Measurements from ENCODE around the gene NTPCR. TPM values are rescaled to one million over a fixed set of nuclear protein-coding genes. Genes with fewer than 3 reads are reported as not detected.

NTPCR gene
- total RNA-seq, 1 experiment from 2014 or later = 34.2 TPM

- peaks cover 5 to 8% of the 10 kb centered on the region in 2 experiments; a peak in 1 of 4 replicates for H3K4me1 ChIP-seq (ENCODE audit: control insufficient read depth in 1 of 2, insufficient read depth in 2 of 2, low read length in 2 of 2)
- H3K36me3 ChIP-seq (ENCODE audit: control insufficient read depth in 1 of 2, insufficient read depth in 2 of 2, low read length in 2 of 2) = peaks cover 0 to 6% of the 10 kb centered on the region in 2 experiments; a peak in 2 of 4 replicates
- peaks cover 4 to 5% of the 10 kb centered on the region in 2 experiments; a peak in 2 of 4 replicates for H3K9me3 ChIP-seq (ENCODE audit: control insufficient read depth in 1 of 2, insufficient read depth in 1 of 2, low read depth in 1 of 2, low read length in 2 of 2)
- H2AFZ ChIP-seq (ENCODE audit: low read depth, low read length, poor library complexity, severe bottlenecking) = no peak overlapping the region
- no TSS peak for BruUV-seq (replicated peaks)
- H3K4me2 ChIP-seq (ENCODE audit: low read length) = no peak overlapping the region
- TF ChIP-seq CEBPB (IDR thresholded peaks at IDR 0.05; ENCODE audit: low read depth) (no peak), SP1 (IDR thresholded peaks at IDR 0.05; ENCODE audit: low read depth) (no peak), ZFX (IDR thresholded peaks at IDR 0.05) (no peak), EGR1 (IDR thresholded peaks at IDR 0.05; ENCODE audit: low read depth) (no peak), SRF (IDR thresholded peaks at IDR 0.05; ENCODE audit: low read depth) (no peak), ATF3 (IDR thresholded peaks at IDR 0.05) (no peak), CTCF (IDR thresholded peaks at IDR 0.05 in 2 of 3, conservative IDR thresholded peaks at IDR 0.05 in 1 of 3; ENCODE audit: borderline replicate concordance in 1 of 3, insufficient read depth in 1 of 3, low read depth in 2 of 3, low read length in 2 of 3) (no peak), POLR2A (IDR thresholded peaks at IDR 0.05; ENCODE audit: borderline replicate concordance, extremely low read depth, insufficient read depth, insufficient read length) (no peak), ZNF274 (IDR thresholded peaks at IDR 0.05; ENCODE audit: low read depth, low read length) (no peak), EZH2 (IDR thresholded peaks at IDR 0.05) (no peak)
- TF ChIP-seq, protein P1, sequence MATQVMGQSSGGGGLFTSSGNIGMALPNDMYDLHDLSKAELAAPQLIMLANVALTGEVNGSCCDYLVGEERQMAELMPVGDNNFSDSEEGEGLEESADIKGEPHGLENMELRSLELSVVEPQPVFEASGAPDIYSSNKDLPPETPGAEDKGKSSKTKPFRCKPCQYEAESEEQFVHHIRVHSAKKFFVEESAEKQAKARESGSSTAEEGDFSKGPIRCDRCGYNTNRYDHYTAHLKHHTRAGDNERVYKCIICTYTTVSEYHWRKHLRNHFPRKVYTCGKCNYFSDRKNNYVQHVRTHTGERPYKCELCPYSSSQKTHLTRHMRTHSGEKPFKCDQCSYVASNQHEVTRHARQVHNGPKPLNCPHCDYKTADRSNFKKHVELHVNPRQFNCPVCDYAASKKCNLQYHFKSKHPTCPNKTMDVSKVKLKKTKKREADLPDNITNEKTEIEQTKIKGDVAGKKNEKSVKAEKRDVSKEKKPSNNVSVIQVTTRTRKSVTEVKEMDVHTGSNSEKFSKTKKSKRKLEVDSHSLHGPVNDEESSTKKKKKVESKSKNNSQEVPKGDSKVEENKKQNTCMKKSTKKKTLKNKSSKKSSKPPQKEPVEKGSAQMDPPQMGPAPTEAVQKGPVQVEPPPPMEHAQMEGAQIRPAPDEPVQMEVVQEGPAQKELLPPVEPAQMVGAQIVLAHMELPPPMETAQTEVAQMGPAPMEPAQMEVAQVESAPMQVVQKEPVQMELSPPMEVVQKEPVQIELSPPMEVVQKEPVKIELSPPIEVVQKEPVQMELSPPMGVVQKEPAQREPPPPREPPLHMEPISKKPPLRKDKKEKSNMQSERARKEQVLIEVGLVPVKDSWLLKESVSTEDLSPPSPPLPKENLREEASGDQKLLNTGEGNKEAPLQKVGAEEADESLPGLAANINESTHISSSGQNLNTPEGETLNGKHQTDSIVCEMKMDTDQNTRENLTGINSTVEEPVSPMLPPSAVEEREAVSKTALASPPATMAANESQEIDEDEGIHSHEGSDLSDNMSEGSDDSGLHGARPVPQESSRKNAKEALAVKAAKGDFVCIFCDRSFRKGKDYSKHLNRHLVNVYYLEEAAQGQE (IDR thresholded peaks at IDR 0.05; ENCODE audit: low read depth) = no peak
- TF ChIP-seq, protein P2, sequence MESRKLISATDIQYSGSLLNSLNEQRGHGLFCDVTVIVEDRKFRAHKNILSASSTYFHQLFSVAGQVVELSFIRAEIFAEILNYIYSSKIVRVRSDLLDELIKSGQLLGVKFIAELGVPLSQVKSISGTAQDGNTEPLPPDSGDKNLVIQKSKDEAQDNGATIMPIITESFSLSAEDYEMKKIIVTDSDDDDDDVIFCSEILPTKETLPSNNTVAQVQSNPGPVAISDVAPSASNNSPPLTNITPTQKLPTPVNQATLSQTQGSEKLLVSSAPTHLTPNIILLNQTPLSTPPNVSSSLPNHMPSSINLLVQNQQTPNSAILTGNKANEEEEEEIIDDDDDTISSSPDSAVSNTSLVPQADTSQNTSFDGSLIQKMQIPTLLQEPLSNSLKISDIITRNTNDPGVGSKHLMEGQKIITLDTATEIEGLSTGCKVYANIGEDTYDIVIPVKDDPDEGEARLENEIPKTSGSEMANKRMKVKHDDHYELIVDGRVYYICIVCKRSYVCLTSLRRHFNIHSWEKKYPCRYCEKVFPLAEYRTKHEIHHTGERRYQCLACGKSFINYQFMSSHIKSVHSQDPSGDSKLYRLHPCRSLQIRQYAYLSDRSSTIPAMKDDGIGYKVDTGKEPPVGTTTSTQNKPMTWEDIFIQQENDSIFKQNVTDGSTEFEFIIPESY (IDR thresholded peaks at IDR 0.05; ENCODE audit: extremely low read depth, insufficient replicate concordance, low read length) = no peak
- H3K9me2 ChIP-seq (ENCODE audit: insufficient read depth) = no peaks in the 10 kb centered on the region
- H3K4me3 ChIP-seq (replicated peaks in 1 of 2; ENCODE audit: low read depth in 1 of 2, low read length in 2 of 2) = no peak overlapping the region
- intact Hi-C loops (cut with micrococcal nuclease) = no loop called here
- ChIA-PET CTCF (no interaction called here), RAD21 (ENCODE audit: low non-redundant PET in 1 of 2, low total read pairs in 2 of 2, uncharacterized antibody in 2 of 2, unreplicated experiment in 2 of 2) (no interaction called here), POLR2A (no interaction called here)
- DNase-seq (ENCODE audit: low read depth, low spot score) = no peak
- no peaks in the 10 kb centered on the region for H4K20me1 ChIP-seq (ENCODE audit: insufficient read depth)
- no peaks in the 10 kb centered on the region for H3K79me2 ChIP-seq (ENCODE audit: insufficient read depth, low read length)
- no peaks in the 10 kb centered on the region for H3K27me3 ChIP-seq (ENCODE audit: insufficient read depth, low read length)
- ATAC-seq = no peak
- H3K27ac ChIP-seq (ENCODE audit: low read depth, low read length) = no peak overlapping the region
- no peak overlapping the region for H3K9ac ChIP-seq (ENCODE audit: low read length)
Observed at GRCh38 chr1:232992227-232992626, 41.8 kb downstream of the NTPCR start.

All from HCT116 (cell line).